Stimulated activated CD8-positive, alpha-beta memory T cell treated with anti-CD3 and anti-CD28 coated beads, Interleukin-4, amount 100 ng/mL, for 4 hours (primary cell): ENCODE data around the gene SETD1B.

Experiments
- DNase-seq, 2 donors: peaks; one replicate each; pipeline ENCODE4 v3.0.0-alpha.2; 2020; ENCODE audit warnings: low read depth in 2 of 2, low spot score in 1 of 2

Gene SETD1B

DNA sequence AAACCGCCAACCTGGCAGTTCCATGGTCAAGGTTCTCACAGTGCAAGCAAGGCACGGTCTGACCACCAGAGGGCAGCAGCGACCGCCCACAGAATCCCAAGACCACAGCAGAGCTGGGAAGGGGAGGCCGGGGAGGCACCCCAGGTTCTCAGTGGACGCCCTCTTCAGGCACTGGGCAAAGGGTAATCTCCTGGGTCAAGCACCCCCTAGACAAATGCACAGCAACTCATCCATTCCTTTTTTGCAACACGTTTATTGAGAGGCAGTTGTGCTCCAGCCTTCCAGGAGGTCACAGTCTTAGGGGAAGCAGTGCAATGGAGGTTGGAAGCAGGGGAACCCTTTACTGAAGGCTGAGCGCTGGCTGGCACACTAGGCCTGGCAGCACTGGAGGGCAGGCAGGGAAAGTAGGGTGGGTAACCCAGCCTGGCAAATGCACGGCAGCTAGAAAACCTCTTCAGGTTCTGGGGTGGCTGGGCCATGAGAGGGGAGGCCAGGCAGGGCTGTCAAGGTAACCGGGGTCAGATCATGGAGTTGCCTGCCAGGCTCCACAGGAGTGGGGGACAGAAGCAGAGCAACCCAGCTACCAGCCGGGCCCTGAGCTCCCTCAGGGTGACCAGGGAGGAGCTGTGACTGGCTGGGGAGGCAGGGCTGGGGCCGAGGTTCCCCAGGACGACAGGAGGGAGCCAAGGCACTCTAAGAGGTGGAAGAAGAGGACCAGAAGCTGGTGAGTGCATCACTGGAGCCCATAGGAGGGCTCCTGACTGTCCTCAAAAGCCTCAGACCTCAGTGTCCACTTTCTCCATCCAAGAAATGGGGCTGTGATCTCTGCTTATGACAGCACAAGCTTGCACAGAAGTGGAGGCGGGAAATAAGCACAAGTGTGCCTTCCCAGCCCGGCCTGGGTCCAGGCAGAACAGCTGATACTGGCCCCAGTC is 8.5 kb upstream of the SETD1B start:
- DNase-seq = peak; percentile 68 to 78

GRCh38 chr12:121796855-121797751 is 6.7 kb upstream of the SETD1B start:
- no peak for DNase-seq

- no peak for DNase-seq
Measured at GRCh38 chr12:121797937-121798786, 5.6 kb upstream of the SETD1B start.

- DNase-seq = no peak
Measured at GRCh38 chr12:121798787-121799155, 5.0 kb upstream of the SETD1B start.

DNA sequence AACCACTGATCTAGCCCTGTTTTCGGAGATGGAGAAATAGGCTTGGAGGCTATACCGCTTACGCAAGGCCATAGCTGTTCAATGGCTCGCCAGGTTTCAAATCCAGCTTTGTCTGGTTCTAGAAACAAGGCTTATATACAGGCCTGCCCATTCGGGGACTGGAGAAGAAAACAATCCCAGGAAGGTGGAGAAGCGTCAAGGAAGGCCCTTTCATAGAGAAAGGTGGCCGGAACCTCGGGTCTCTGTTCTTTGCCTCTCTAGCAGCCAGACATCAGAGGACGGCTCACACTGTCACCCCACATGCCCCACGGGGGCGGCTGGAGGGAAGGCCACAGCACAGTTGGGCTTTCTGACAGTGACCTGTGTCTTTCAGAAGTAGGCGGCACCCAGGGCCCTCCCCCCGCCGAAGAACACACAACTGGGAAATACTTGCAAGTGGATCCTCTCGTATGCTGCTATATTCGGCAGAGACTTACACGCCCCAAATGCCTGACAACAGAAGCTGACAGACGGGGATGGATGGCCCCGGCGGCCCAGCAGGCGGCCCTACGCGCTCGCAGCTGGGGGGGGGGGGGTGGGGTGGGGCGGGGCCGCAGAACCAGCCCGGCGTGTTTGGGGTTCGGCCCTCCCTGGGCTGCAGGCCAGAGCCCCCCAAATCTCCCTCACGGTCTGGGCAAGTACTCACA is 4.5 kb upstream of the SETD1B start:
- DNase-seq = no peak

- DNase-seq = peak in 1 of 2 donors; percentile 68
Measured at GRCh38 chr12:121799842-121800693, 3.7 kb upstream of the SETD1B start.

DNA sequence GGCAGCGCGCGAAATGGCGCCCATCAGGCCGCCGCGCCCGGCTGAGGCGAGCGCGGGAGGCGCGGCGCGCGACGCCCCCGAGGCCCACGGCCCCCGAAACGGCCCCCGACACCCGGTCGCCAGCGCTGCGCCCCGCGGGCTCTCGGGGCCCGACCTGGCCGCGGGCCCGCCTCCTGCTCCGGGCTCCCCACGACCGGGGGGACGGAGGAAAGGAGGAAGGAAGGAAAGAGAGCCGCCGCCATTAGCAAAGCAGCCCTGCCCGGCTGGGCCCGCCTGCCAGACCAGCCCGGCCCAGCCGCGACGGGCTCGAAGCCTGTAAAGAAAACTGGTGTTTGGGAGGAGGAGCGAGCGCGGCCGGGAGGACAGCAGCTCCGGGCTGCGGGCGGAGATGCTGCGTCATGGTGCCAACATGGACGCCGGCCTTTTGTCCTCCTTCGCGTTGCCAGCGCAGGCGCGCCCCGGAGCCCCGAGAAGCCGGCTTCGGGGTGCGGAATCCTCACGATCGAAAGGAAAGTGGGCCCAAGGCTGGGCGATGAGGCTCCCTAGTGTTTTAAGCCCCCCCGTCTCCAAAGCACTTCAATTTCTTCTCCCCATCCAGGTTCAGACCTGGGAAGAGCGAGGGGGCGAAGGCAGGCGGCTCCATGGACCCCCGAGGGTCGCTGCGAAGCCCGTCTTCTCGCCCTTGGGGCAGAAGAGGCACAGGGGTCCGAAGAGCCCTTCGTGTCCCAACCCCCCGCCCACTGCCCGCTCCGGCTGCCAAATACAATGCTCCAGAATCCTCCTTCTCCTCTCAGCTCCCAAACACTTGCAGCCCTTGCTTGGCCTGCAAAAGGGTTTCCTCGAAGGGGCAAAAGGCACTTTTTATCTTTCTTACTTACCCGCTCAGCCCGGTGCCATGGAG is 2.9 kb upstream of the SETD1B start:
- no peak for DNase-seq

DNA sequence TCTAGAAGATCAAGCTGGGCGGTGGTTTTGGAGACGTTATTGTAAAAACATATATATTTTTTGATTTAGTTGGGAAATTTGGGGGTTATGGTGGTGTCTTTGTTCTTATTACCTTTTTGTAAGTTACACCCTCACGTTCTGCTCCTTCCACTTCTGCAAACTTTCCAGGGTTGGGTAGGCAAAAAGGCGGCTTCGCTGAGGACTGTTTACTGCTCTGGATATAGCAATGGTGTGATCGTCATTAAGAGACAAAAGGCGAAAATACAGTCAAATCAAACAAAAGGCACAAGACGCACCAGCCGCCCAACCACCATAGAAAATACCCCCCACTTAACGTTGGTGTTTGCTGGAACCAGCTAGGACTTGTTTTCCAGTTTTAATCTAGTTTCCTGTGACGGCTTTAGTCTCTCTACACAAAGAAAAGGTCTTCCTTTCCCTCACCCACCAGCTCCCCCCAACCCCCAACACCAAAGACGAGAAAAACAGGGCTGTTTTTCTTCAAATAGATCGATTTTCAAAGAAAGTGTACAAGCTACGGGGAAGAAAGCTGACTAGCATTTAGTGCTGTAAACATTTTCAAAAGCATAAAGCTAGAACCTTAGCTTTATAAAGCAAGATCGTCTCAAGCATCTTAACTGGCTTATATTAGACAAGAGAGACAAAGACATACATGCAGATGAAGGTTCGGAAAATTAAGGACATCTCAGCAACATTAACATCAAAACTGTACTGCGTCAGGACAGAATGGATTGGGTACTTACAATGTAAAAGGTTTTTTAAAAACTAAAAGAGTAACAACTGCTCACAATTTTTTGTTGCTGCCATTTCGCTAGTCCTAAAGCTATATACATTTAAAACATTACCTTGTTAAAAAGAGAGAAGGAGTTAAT is 2.0 kb upstream of the SETD1B start:
- DNase-seq = no peak

- DNase-seq = no peak
Measured at GRCh38 chr12:121802485-121802842, 1.3 kb upstream of the SETD1B start.

- peak; percentile 64 for DNase-seq
Measured at GRCh38 chr12:121802843-121803698, 738 bp upstream of the SETD1B start.

GRCh38 chr12:121804417-121805111 is 755 bp downstream of the SETD1B start:
- no peak for DNase-seq

DNA sequence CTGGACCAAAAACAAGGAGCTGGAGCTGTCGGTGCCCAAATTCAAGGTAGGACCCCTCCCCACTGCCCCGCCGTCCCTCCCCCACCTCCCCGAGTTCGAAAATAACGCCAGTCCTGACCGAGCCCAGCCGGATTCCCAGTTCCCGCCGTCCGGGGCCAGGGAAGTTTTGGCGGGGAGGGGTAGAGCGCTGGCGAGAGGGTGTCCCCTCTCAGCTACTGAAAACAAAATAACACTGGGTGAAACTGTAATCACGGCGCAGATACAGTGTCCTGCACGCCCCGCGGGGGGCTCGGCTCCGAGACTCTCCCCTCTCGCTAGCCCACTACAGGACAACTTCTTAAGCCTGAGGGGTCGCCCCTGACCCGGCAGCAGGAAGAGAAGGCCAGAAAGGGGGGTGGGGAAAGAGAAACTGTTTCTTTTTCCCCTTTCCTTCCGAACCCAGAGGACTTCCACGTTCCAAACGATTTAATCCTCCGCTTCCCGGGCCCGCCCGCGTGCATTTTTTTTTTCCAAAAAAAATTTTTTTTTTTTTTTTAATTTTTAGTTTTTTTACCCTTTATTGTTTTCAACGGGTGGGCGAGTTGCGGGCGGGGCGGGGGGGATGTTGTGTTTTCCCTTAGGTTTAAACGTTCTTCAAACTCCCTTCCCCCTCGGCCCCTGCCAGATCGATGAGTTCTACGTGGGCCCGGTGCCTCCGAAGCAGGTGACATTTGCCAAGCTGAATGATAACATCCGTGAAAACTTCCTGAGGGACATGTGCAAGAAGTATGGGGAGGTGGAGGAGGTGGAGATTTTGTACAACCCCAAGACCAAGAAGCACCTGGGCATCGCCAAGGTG is 1.6 kb downstream of the SETD1B start:
- no peak for DNase-seq

DNA sequence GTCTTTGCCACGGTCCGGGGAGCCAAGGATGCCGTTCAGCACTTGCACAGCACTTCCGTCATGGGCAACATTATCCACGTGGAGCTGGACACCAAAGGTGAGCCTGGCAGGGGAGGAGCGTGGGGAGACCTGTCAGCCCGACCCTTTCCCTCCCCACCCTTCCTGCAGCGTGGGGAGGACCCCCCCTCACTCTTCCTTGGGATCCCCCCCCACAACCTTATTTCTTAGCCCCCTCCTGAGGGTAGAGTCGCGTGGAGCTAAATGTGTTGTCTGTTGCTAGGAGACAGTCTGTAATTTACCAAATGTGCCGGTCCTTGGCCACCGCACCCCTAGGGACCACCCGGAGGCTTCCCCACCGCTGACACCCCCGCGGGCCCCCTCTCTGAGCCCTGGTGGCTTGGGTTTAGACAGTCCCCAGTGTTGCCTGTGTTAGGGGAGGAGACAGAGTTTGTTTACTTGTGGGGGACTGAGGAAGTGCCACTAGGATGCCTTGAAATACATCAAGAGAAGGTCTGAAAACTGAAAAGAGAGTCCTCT is 2.3 kb downstream of the SETD1B start:
- no peak for DNase-seq

GRCh38 chr12:121806546-121807423 is 3.0 kb downstream of the SETD1B start:
- DNase-seq = no peak
